Endodermal cell (in vitro differentiated cells): ENCODE measurements around the gene QPCT. TPM values are rescaled to one million over a fixed set of nuclear protein-coding genes. Genes with fewer than 3 reads are reported as not detected.

Source experiments
- DNase-seq: peaks from one replicate; pipeline ENCODE4 v3.0.0-alpha.2; 2017
- H3K27ac ChIP-seq: 2 replicates; pipeline ENCODE4 v1.5.1; 2013; ENCODE audit warnings: mild to moderate bottlenecking, low read depth, low read length, moderate library complexity
- H3K27me3 ChIP-seq: 2 replicates; pipeline ENCODE4 v1.6.1; 2013; ENCODE audit warnings: mild to moderate bottlenecking, low read length, moderate library complexity; ENCODE audit not compliant: insufficient read depth, control insufficient read depth, poor library complexity, severe bottlenecking
- H3K36me3 ChIP-seq: 2 replicates; pipeline ENCODE4 v1.7.0; 2013; ENCODE audit warnings: mild to moderate bottlenecking, low read length, moderate library complexity; ENCODE audit not compliant: control insufficient read depth, insufficient read depth
- H3K4me1 ChIP-seq: one replicate; pipeline ENCODE4 v1.7.0; 2013; ENCODE audit warnings: low read length; ENCODE audit not compliant: control insufficient read depth, insufficient read depth
- H3K4me3 ChIP-seq: 2 replicates; pipeline ENCODE4 v1.5.1; 2013; ENCODE audit warnings: mild to moderate bottlenecking, low read length, moderate library complexity
- H3K9ac ChIP-seq: 2 replicates; pipeline ENCODE4 v1.6.1; 2013; ENCODE audit warnings: mild to moderate bottlenecking, low read length, moderate library complexity; ENCODE audit not compliant: poor library complexity, severe bottlenecking; ENCODE audit errors: extremely low read depth
- H3K9me3 ChIP-seq: 2 replicates; pipeline ENCODE4 v1.6.1; 2013; ENCODE audit warnings: mild to moderate bottlenecking, low read length, moderate library complexity; ENCODE audit not compliant: control insufficient read depth
- H3K27ac Mint-ChIP-seq: 2 replicates; pipeline ENCODE4 v1.8.0; 2020; ENCODE audit warnings: mixed read lengths
- H3K27me3 Mint-ChIP-seq: 2 replicates; pipeline ENCODE4 v1.8.0; 2021; ENCODE audit warnings: mild to moderate bottlenecking, mixed read lengths; ENCODE audit not compliant: insufficient read depth
- H3K36me3 Mint-ChIP-seq: 2 replicates; pipeline ENCODE4 v1.8.0; 2020; ENCODE audit warnings: low read depth, mixed read lengths
- H3K4me1 Mint-ChIP-seq: 2 replicates; pipeline ENCODE4 v1.8.0; 2020; ENCODE audit warnings: mixed read lengths
- H3K4me3 Mint-ChIP-seq: 2 replicates; pipeline ENCODE4 v1.8.0; 2020; ENCODE audit warnings: mild to moderate bottlenecking, moderate library complexity, mixed read lengths
- H3K9me3 Mint-ChIP-seq: 2 replicates; pipeline ENCODE4 v1.8.0; 2020; ENCODE audit warnings: mild to moderate bottlenecking, mixed read lengths
- CTCF ChIP-seq: fragments of 200-600 bp; sonication (generic); conservative IDR thresholded peaks from 2 replicates; pipeline ENCODE4 v1.5.0; 2021; ENCODE audit warnings: antibody characterized with exemption, mild to moderate bottlenecking
- WGBS, 2 experiments: methylation state at CpG; one replicate each; pipeline versions ENCODE4 v1.1.5 to v1.1.7; 2013; ENCODE audit warnings: missing lambda C conversion rate in 2 of 2, mixed read lengths in 1 of 2; ENCODE audit not compliant: insufficient coverage in 1 of 2, insufficient read length in 1 of 2; 5-methylcytosine and 5-hydroxymethylcytosine counted together
- total RNA-seq, 2 donors: library from RNA; stranded (reverse); fragmentation: NEBNext Ultra II Directional in 1 of 2; extraction: Animal tissue kit (Norgen Biotek cat#: 25700) in 1 of 2; gene quantifications; 2 replicates in 1 of 2; 3 replicates in 1 of 2; pipeline ENCODE4 v1.2.1, GENCODE V29; 2021

Gene QPCT
- total RNA-seq, 2 donors from 2014 or later: 15.9 to 17.7 TPM

GRCh38 chr2:37365669-37366068, 21.2 kb downstream of the QPCT start:
- Mint-ChIP-seq H3K4me1 (peaks cover 1% of the 10 kb centered on the region), H3K4me3 (no peak overlapping the region), H3K27me3 (no peaks in the 10 kb centered on the region), H3K36me3 (no peaks in the 10 kb centered on the region), H3K9me3 (no peaks in the 10 kb centered on the region), H3K27ac (no peak overlapping the region)
- Histone ChIP-seq H3K27ac (no peak overlapping the region), H3K27me3 (no peaks in the 10 kb centered on the region), H3K36me3 (peaks cover 6% of the 10 kb centered on the region), H3K9me3 (no peaks in the 10 kb centered on the region), H3K4me3 (no peak overlapping the region), H3K9ac (no peak overlapping the region), H3K4me1 (no peaks in the 10 kb centered on the region)
- DNase-seq: peak; percentile 1
- no peak for TF ChIP-seq CTCF
- WGBS, 2 experiments: 90 to 92% methylated on average over 1 to 2 of the region's 2 CpGs

GRCh38 chr2:37366773-37367172, 22.3 kb downstream of the QPCT start:
- H3K9me3 ChIP-seq: no peaks in the 10 kb centered on the region
- Mint-ChIP-seq H3K4me3 (no peak overlapping the region), H3K36me3 (no peaks in the 10 kb centered on the region), H3K27me3 (no peaks in the 10 kb centered on the region), H3K9me3 (no peaks in the 10 kb centered on the region), H3K27ac (no peak overlapping the region), H3K4me1 (no peaks in the 10 kb centered on the region)
- no peaks in the 10 kb centered on the region for H3K4me1 ChIP-seq
- no peaks in the 10 kb centered on the region for H3K27me3 ChIP-seq
- H3K9ac ChIP-seq: no peak overlapping the region
- DNase-seq: peak; percentile 30
- no peak for TF ChIP-seq CTCF
- H3K4me3 ChIP-seq: no peak overlapping the region
- H3K36me3 ChIP-seq: peaks cover 2% of the 10 kb centered on the region
- H3K27ac ChIP-seq: no peak overlapping the region
- WGBS, 2 experiments: 90 to 100% methylated on average over 3 to 4 of the region's 4 CpGs

- TF ChIP-seq CTCF: no peak
- no peaks in the 10 kb centered on the region for H3K4me1 Mint-ChIP-seq
- no peak for DNase-seq
- H3K4me3 Mint-ChIP-seq: no peak overlapping the region
- no peaks in the 10 kb centered on the region for H3K27me3 Mint-ChIP-seq
- Histone ChIP-seq H3K4me3 (no peak overlapping the region), H3K27ac (no peak overlapping the region), H3K36me3 (no peaks in the 10 kb centered on the region), H3K27me3 (no peaks in the 10 kb centered on the region), H3K9me3 (no peaks in the 10 kb centered on the region), H3K4me1 (no peaks in the 10 kb centered on the region), H3K9ac (no peak overlapping the region)
- no peaks in the 10 kb centered on the region for H3K36me3 Mint-ChIP-seq
- H3K9me3 Mint-ChIP-seq: no peaks in the 10 kb centered on the region
- no peak overlapping the region for H3K27ac Mint-ChIP-seq
- WGBS, 2 experiments: 93 to 95% methylated on average over 5 to 7 of the region's 7 CpGs
These were observed 22.9 kb downstream of the QPCT start for GRCh38 chr2:37367310-37367709.
